Measurements from ENCODE around the gene IL6R. TPM values are rescaled to one million over a fixed set of nuclear protein-coding genes. Genes with fewer than 3 reads are reported as not detected.

IL6R gene
- total and polyA plus RNA-seq, 2 of the 4 experiments (the other 2 are of a cell fraction), result 5.3 to 9.5 TPM

DNA sequence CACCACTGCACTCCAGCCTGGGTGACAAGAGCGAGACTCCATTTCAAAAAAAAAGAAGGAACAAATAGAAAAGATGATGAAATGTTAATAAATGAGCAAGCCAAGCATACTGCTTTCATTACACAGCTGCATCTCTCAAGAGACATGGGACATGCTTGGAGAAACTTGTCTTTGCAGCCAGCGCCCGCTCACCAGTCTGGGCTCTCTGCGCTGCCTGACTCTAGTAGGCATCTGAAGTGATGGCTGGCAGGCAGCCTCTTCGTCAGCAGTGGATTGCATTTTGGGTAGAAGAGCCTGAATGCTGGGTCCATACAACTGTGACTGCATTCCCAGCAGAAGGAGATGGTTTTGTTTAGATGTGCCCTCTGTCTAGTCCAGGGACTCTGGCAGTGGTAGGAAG, 48.0 kb downstream of the IL6R start:
- ChIA-PET CTCF (no interaction called here), POLR2A (ENCODE audit: unreplicated experiment) (no interaction called here)
- Histone ChIP-seq H2BK15ac (ENCODE audit: low read depth, low read length) (peak overlapping the region; percentile 51; the same call in 1 of the 3 replicates), H2AK5ac (ENCODE audit: low read depth, low read length) (peak overlapping the region; percentile 16; the same call in 1 of the 2 replicates), H4K5ac (ENCODE audit: low read depth, low read length) (no peak overlapping the region; the same call in 1 of the 2 replicates), H3K4me1 (ENCODE audit: control insufficient read depth, insufficient read depth, low read length) (peaks cover 8% of the 10 kb centered on the region), H3K9ac (ENCODE audit: low read depth, low read length) (no peak overlapping the region), H3K23ac (ENCODE audit: low read depth, low read length) (peak overlapping the region; percentile 33; the same call in 1 of the 2 replicates), H4K8ac (ENCODE audit: low read depth in 2 of 2, low read length in 2 of 2) (peak overlapping the region in 1 of 2 experiments; percentile 48; a peak in 2 of 4 replicates), H4K20me1 (ENCODE audit: insufficient read depth, low read length) (no peaks in the 10 kb centered on the region), H3K18ac (ENCODE audit: low read depth, low read length) (no peak overlapping the region), H3K27ac (ENCODE audit: insufficient read depth, low read length) (no peak overlapping the region; the same call in 1 of the 2 replicates), H2BK120ac (ENCODE audit: low read depth, low read length) (0 out of 2 replicates have a peak overlapping the region, but pooled peaks have one; percentile 35), H3K4me2 (ENCODE audit: low read depth, low read length) (no peak overlapping the region; the same call in 1 of the 2 replicates), H3K79me1 (ENCODE audit: low read depth in 1 of 2, low read length in 2 of 2) (no peaks in the 10 kb centered on the region), H3K14ac (replicated peaks; ENCODE audit: low read depth, low read length) (no peak overlapping the region), H3K9me3 (ENCODE audit: control insufficient read depth, insufficient read depth, low read length) (no peaks in the 10 kb centered on the region), H2BK20ac (ENCODE audit: low read depth, low read length) (no peak overlapping the region), H3K27me3 (ENCODE audit: control insufficient read depth, insufficient read depth, low read length) (no peaks in the 10 kb centered on the region; the same call in 1 of the 2 replicates), H3K4me3 (ENCODE audit: insufficient read depth, low read depth, low read length) (no peak overlapping the region), H3K9me1 (ENCODE audit: insufficient read depth, low read length) (no peaks in the 10 kb centered on the region), H2AK9ac (replicated peaks; ENCODE audit: low read depth, low read length, poor library complexity) (no peak overlapping the region), H4K91ac (ENCODE audit: insufficient read depth, low read depth, low read length) (no peak overlapping the region), H2AFZ (replicated peaks; ENCODE audit: low read length, poor library complexity) (no peak overlapping the region), H2BK5ac (ENCODE audit: low read depth, low read length, poor library complexity, severe bottlenecking) (no peak overlapping the region), H3K56ac (ENCODE audit: extremely low read depth, insufficient read depth, low read length) (no peak overlapping the region), H3K4ac (ENCODE audit: low read depth, low read length) (peak overlapping the region; percentile 1; the same call in 1 of the 2 replicates), H3K36me3 (ENCODE audit: control insufficient read depth, insufficient read depth, low read length) (peaks cover 38% of the 10 kb centered on the region)
- ATAC-seq (ENCODE audit: low read depth) (peak; percentile 45), DNase-seq (no peak)
- dilution Hi-C loops (cut with HindIII; ENCODE audit: low sequenced_read_pairs, unreplicated experiment) (no loop called here), intact Hi-C loops (cut with micrococcal nuclease) (no loop called here), in situ Hi-C loops (cut with MboI; ENCODE audit: low sequenced_read_pairs) (no loop called here)
- no peak for TF ChIP-seq FOS (IDR thresholded peaks at IDR 0.05; ENCODE audit: low read depth, low read length)
- TF ChIP-seq NFE2L2 (IDR thresholded peaks at IDR 0.05; ENCODE audit: low read depth, low read length), result no peak
- TF ChIP-seq, protein P1, sequence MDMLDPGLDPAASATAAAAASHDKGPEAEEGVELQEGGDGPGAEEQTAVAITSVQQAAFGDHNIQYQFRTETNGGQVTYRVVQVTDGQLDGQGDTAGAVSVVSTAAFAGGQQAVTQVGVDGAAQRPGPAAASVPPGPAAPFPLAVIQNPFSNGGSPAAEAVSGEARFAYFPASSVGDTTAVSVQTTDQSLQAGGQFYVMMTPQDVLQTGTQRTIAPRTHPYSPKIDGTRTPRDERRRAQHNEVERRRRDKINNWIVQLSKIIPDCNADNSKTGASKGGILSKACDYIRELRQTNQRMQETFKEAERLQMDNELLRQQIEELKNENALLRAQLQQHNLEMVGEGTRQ (IDR thresholded peaks at IDR 0.05; ENCODE audit: low read depth, low read length), result no peak
- no peak for TF ChIP-seq MAFK (IDR thresholded peaks at IDR 0.05; ENCODE audit: low read depth, low read length)
- TF ChIP-seq POLR2A (IDR thresholded peaks at IDR 0.05; ENCODE audit: low read depth, low read length), result no peak
- no peak for TF ChIP-seq MXI1 (IDR thresholded peaks at IDR 0.05; ENCODE audit: borderline replicate concordance, low read depth, low read length)
- TF ChIP-seq RFX5 (IDR thresholded peaks at IDR 0.05; ENCODE audit: low read depth, low read length), result no peak
- no peak for TF ChIP-seq MAZ (IDR thresholded peaks at IDR 0.05; ENCODE audit: borderline replicate concordance, low read depth, low read length)
- no peak for TF ChIP-seq BHLHE40 (IDR thresholded peaks at IDR 0.05; ENCODE audit: low read depth, low read length)
- TF ChIP-seq, protein P2, sequence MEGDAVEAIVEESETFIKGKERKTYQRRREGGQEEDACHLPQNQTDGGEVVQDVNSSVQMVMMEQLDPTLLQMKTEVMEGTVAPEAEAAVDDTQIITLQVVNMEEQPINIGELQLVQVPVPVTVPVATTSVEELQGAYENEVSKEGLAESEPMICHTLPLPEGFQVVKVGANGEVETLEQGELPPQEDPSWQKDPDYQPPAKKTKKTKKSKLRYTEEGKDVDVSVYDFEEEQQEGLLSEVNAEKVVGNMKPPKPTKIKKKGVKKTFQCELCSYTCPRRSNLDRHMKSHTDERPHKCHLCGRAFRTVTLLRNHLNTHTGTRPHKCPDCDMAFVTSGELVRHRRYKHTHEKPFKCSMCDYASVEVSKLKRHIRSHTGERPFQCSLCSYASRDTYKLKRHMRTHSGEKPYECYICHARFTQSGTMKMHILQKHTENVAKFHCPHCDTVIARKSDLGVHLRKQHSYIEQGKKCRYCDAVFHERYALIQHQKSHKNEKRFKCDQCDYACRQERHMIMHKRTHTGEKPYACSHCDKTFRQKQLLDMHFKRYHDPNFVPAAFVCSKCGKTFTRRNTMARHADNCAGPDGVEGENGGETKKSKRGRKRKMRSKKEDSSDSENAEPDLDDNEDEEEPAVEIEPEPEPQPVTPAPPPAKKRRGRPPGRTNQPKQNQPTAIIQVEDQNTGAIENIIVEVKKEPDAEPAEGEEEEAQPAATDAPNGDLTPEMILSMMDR (conservative IDR thresholded peaks at IDR 0.05; ENCODE audit: low read depth, low read length), result no peak
- TF ChIP-seq CEBPB (IDR thresholded peaks at IDR 0.05; ENCODE audit: low read depth, low read length), result no peak
- TF ChIP-seq CHD1 (IDR thresholded peaks at IDR 0.05; ENCODE audit: low read depth, low read length), result no peak
- TF ChIP-seq, protein P3, sequence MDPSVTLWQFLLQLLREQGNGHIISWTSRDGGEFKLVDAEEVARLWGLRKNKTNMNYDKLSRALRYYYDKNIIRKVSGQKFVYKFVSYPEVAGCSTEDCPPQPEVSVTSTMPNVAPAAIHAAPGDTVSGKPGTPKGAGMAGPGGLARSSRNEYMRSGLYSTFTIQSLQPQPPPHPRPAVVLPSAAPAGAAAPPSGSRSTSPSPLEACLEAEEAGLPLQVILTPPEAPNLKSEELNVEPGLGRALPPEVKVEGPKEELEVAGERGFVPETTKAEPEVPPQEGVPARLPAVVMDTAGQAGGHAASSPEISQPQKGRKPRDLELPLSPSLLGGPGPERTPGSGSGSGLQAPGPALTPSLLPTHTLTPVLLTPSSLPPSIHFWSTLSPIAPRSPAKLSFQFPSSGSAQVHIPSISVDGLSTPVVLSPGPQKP (IDR thresholded peaks at IDR 0.05; ENCODE audit: borderline replicate concordance, low read depth, low read length), result no peak
- BruUV-seq (replicated peaks), result no TSS peak
- WGBS, 2 experiments (ENCODE audit: extremely low coverage in 2 of 2, insufficient read length in 1 of 2), result 80% methylated on average over 1 of the region's 5 CpGs; no CpG with 5 or more reads in 1 of the 2 experiments

All from IMR-90 (cell line).